ENCODE results near the gene AHCTF1. TPM values are rescaled to one million over a fixed set of nuclear protein-coding genes. Genes with fewer than 3 reads are reported as not detected.
"Not testable (repeated sequence)": the region's sequence is repeated elsewhere in the genome, so short reads cannot be mapped to it uniquely, and the experiment has no call there.

Gene AHCTF1
- total RNA-seq, 1 donor from 2014 or later: 38.7 TPM

GRCh38 chr1:246828818-246829217 lies 102.9 kb downstream of the AHCTF1 start:
- no peaks in the 10 kb centered on the region for H3K4me1 Mint-ChIP-seq
- H3K9me3 Mint-ChIP-seq: peaks cover 19% of the 10 kb centered on the region
- no peak for TF ChIP-seq CTCF (IDR thresholded peaks at IDR 0.05; ENCODE audit: unreplicated experiment)
- H3K27ac Mint-ChIP-seq: no peak overlapping the region
- no peak for DNase-seq (ENCODE audit: low spot score in 2 of 2, unreplicated experiment in 2 of 2)
- H3K4me3 Mint-ChIP-seq: no peak overlapping the region
- H3K36me3 Mint-ChIP-seq: peaks cover 6% of the 10 kb centered on the region
- no peaks in the 10 kb centered on the region for H3K27me3 Mint-ChIP-seq (ENCODE audit: low read depth)

GRCh38 chr1:246827396-246827795 lies 104.4 kb downstream of the AHCTF1 start:
- H3K4me1 Mint-ChIP-seq: no peaks in the 10 kb centered on the region
- DNase-seq (ENCODE audit: low spot score in 2 of 2, unreplicated experiment in 2 of 2): no peak
- no peak overlapping the region for H3K27ac Mint-ChIP-seq
- H3K9me3 Mint-ChIP-seq: peaks cover 19% of the 10 kb centered on the region
- TF ChIP-seq CTCF (IDR thresholded peaks at IDR 0.05; ENCODE audit: unreplicated experiment): no peak
- no peaks in the 10 kb centered on the region for H3K27me3 Mint-ChIP-seq (ENCODE audit: low read depth)
- peaks cover 6% of the 10 kb centered on the region for H3K36me3 Mint-ChIP-seq
- H3K4me3 Mint-ChIP-seq: no peak overlapping the region

GRCh38 chr1:246825557-246826175 lies 106.1 kb downstream of the AHCTF1 start:
- Mint-ChIP-seq H3K36me3 (peaks cover 6% of the 10 kb centered on the region), H3K4me1 (no peaks in the 10 kb centered on the region), H3K27ac (no peak overlapping the region), H3K9me3 (peaks cover 19% of the 10 kb centered on the region), H3K4me3 (no peak overlapping the region), H3K27me3 (ENCODE audit: low read depth) (peaks cover 10% of the 10 kb centered on the region)
- TF ChIP-seq CTCF (IDR thresholded peaks at IDR 0.05; ENCODE audit: unreplicated experiment): no peak
- no peak for DNase-seq (ENCODE audit: low spot score in 2 of 2, unreplicated experiment in 2 of 2)

- Mint-ChIP-seq H3K9me3 (peaks cover 13% of the 10 kb centered on the region), H3K36me3 (peaks cover 6% of the 10 kb centered on the region), H3K4me3 (no peak overlapping the region), H3K27me3 (ENCODE audit: low read depth) (peaks cover 12% of the 10 kb centered on the region), H3K4me1 (no peaks in the 10 kb centered on the region), H3K27ac (no peak overlapping the region)
- TF ChIP-seq CTCF (IDR thresholded peaks at IDR 0.05; ENCODE audit: unreplicated experiment): no peak
- DNase-seq (ENCODE audit: low spot score in 2 of 2, unreplicated experiment in 2 of 2): no peak
Observed at GRCh38 chr1:246824541-246824940, 107.2 kb downstream of the AHCTF1 start.

- not testable (repeated sequence) for DNase-seq (ENCODE audit: low spot score in 2 of 2, unreplicated experiment in 2 of 2); H3K4me1 Mint-ChIP-seq; H3K9me3 Mint-ChIP-seq; H3K36me3 Mint-ChIP-seq; H3K27ac Mint-ChIP-seq; H3K4me3 Mint-ChIP-seq
- peaks cover 12% of the 10 kb centered on the region for H3K27me3 Mint-ChIP-seq (ENCODE audit: low read depth)
Observed at GRCh38 chr1:246822154-246822553, 109.6 kb downstream of the AHCTF1 start.

- H3K27ac Mint-ChIP-seq: no peak overlapping the region
- no peak for TF ChIP-seq CTCF (IDR thresholded peaks at IDR 0.05; ENCODE audit: unreplicated experiment)
- no peaks in the 10 kb centered on the region for H3K4me1 Mint-ChIP-seq
- DNase-seq (ENCODE audit: low spot score in 2 of 2, unreplicated experiment in 2 of 2): no peak
- peaks cover 3% of the 10 kb centered on the region for H3K9me3 Mint-ChIP-seq
- H3K36me3 Mint-ChIP-seq: no peaks in the 10 kb centered on the region
- peaks cover 14% of the 10 kb centered on the region for H3K27me3 Mint-ChIP-seq (ENCODE audit: low read depth)
- no peak overlapping the region for H3K4me3 Mint-ChIP-seq
Observed at GRCh38 chr1:246820666-246821065, 111.1 kb downstream of the AHCTF1 start.

GRCh38 chr1:246817778-246818177 lies 114.0 kb downstream of the AHCTF1 start:
- DNase-seq (ENCODE audit: low spot score in 2 of 2, unreplicated experiment in 2 of 2); H3K4me3 Mint-ChIP-seq; H3K27ac Mint-ChIP-seq; H3K4me1 Mint-ChIP-seq; H3K36me3 Mint-ChIP-seq; H3K9me3 Mint-ChIP-seq: not testable (repeated sequence)
- H3K27me3 Mint-ChIP-seq (ENCODE audit: low read depth): peaks cover 14% of the 10 kb centered on the region

Data from mesothelial cell of epicardium (in vitro differentiated cells).